HG03175 (cell line): Measurements from ENCODE around the gene ITGA1.
"Not testable (repeated sequence)": the region's sequence is repeated elsewhere in the genome, so short reads cannot be mapped to it uniquely, and the experiment has no call there.

Experiments
- ATAC-seq: cut with Tn5 transposase; IDR thresholded peaks from one replicate; pipeline ENCODE4 v1.9.1; 2021; ENCODE audit warnings: mild to moderate bottlenecking, moderate library complexity; ENCODE audit not compliant: unreplicated experiment

Gene ITGA1

DNA sequence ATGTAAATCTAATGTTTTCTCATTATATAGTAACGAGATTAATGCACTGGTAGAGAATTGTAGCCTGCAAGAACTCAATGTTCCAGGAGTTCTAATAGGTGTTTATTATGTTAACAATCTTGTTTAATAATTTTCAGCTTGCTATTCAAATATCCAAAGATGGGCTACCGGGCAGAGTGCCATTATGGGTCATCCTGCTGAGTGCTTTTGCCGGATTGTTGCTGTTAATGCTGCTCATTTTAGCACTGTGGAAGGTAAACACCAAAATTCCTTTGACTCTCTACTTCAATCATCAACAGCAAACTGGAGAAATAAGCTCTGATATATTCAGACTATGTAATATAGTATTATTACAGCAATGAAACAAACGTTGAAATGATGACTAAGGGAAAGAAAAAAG lies 159.5 kb downstream of the ITGA1 start:
- ATAC-seq, result no peak

DNA sequence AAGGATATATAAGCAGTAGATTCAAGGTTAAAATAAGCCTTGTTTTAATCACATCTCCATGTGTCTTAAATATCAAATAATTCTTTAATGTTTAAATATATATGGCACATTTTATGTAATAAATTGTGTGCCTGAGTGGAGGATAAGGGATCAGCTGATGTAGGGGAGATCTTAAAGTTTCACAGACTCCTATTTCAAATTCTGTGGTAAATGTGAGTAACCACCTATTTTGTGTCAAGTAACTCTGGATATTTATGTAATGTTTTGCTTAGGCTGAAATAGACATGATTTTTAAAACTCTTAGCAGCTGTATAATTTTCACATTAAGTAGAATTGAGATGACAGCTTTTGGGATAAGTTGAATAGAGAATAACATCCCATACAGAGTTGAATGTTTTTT lies 160.1 kb downstream of the ITGA1 start:
- no peak for ATAC-seq

DNA sequence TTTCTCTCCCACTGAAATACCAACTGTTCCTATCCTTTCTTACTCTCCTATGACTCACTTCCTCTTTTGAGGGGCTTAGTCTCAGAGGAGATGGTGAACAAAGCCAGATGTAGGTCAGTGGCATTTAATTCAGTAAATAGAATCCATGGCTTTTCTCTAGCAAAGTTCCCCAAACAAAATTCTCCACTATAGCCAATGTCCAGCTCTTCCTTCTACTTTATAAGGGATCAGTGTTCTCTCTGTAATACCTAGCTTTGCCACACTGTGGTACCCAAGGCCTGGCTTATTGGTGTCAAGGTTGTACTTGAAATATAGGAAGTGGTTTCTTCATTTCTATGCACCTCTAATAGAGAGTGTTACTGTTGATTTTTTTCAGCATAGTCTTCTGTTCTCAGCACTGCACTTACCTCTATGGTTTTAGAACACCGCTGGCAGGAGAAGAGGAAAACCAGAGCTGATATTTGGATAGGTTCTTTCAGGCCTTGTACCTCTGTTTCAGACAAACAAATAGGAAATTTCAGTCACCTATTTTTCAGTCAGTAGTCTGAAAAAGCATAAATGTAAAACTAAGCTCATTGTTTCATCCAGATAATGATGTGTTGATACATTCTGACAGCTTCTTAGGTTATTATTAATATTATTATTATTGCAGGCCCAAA lies 160.8 kb downstream of the ITGA1 start:
- peak; percentile 100 for ATAC-seq

DNA sequence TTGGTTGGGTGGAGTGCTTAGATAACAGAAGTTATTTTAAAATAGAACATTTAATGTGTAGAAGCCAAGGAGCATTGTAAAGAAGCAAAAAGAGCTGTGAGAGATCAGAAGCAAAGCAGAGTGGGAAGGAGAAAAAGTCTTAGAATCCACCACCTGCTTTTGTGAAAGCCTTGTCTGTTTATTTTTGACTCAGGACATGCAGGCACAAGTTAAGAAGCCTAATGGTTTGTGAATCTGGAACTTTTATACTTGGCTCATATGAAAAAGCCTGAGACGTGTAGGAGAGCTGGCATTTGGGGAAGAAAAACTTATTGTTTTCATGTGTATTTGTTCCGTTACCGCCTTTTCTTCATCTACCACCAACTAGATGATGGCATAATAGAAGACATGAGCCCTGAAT lies 163.0 kb downstream of the ITGA1 start:
- no peak for ATAC-seq

DNA sequence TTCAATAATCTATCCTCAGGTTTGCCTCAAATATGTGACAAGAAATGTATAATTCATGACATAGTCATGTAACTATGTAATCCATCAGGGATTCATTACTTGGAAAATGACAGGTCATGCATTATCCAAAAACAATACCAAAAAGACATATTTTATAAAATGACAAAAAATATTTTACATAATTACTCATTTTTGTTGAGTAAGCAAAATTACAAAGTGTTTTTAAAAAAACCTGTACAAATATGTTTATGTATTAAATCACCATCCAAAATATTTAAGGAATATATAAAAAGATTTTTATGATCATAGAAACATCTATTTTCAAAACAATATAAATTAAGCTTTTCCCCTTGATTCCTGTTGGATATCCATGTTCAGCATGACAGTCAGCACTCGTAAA lies 164.8 kb downstream of the ITGA1 start:
- no peak for ATAC-seq

GRCh38 chr5:52956014-52956413 lies 168.3 kb downstream of the ITGA1 start:
- no peak for ATAC-seq

GRCh38 chr5:52956915-52957747 lies 169.4 kb downstream of the ITGA1 start:
- ATAC-seq, result no peak

GRCh38 chr5:52961274-52961681 lies 173.6 kb downstream of the ITGA1 start:
- ATAC-seq, result no peak

- no peak for ATAC-seq
Measured at GRCh38 chr5:52963636-52964035, 175.9 kb downstream of the ITGA1 start.

DNA sequence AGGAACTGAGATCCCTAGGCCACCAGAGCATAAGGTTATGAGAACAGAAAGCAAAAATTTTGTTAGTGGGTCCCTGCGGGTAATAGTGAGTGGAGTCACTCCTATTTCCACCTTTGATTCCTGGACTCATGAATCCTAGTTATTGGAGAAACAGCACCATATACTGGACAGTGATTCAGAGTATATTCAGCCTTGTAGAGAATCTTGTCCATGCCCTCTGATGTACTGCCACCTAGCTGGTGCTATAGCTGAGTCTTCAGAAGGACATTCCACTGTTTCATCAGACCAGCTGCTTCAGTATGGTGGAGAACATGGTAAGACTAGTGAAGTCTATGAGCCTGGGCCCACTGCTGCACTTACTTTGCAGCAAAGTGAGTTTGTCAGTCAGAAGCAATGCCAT lies 176.4 kb downstream of the ITGA1 start:
- no peak for ATAC-seq

DNA sequence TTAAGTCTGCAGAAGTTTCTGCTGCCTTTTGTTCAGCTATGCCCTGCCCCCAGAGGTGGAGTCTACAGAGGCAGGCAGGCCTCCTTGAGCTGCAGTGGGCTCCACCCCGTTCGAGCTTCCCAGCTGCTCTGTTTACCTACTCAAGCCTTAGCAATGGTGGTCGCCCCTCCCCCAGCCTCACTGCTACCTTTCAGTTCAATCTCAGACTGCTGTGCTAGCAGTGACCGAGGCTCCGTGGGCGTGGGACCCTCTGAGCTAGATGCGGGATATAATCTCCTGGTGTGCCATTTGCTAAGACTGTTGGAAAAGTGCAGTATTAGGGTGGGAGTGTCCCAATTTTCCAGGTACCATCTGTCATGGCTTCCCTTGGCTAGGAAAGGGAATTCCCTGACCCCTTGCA lies 188.4 kb downstream of the ITGA1 start:
- not testable (repeated sequence) for ATAC-seq

DNA sequence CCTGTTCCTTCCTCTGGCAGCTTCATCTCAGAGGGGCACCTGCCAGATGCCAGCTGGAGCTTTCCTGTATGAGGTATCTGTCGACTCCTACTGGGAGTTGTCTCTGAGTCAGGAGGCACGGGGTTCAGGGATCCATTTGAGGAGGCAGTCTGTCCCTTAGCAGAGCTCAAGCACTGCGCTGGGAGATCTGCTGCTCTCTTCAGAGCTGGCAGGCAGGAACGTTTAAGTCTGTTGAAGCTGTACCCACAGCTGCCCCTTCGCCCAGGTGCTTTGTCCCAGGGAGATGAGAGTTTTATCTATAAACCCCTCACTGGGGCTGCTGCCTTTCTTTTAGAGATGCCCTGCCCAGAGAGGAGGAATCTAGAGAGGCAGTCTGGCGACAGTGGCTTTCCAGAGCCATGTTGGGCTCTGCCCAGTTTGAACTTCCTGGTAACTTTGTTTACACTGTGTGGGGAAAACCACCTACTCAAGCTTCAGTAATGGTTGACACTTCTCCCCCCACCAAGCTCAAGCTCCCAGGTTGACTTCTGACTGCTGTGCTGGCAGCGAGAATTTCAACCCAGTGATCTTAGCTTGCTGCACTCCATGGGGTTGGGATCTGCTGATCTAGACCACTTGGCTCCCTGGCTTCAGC lies 189.7 kb downstream of the ITGA1 start:
- no peak for ATAC-seq

DNA sequence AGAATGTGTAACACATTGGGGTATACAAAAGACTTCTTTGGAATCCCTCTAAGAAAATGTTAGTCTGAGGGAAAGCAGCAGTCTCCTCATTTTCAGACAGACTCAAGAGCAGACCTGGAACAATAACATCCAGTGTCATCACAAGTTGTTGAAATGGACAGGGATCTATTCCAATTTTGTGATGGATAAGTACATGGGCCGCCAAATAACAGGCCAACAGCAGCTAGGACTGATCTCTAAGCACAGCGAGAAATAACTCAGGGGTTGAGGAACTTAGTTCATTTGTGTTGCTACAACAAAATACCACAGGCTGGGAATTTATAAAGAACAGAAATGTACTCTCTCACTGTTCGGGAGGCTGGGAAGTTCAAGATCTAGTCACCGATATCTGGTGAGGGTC lies 193.8 kb downstream of the ITGA1 start:
- ATAC-seq, result no peak

GRCh38 chr5:52983731-52984636 lies 196.3 kb downstream of the ITGA1 start:
- no peak for ATAC-seq

GRCh38 chr5:52985306-52985705 lies 197.6 kb downstream of the ITGA1 start:
- no peak for ATAC-seq

- no peak for ATAC-seq
Measured at GRCh38 chr5:52987711-52988331, 200.1 kb downstream of the ITGA1 start.

- ATAC-seq, result no peak
Measured at GRCh38 chr5:52988335-52989024, 200.8 kb downstream of the ITGA1 start.

- peak; percentile 49 for ATAC-seq
Measured at GRCh38 chr5:52989025-52989780, 201.5 kb downstream of the ITGA1 start, which contains the start of gene ITGA2. Gene ITGA2 (plus strand): TSS chr5:52989352. CDS start chr5:52989469, 117 bp downstream.
